Fibroblast of lung (primary cell): Measurements from ENCODE around the gene PTOV1. TPM values are rescaled to one million over a fixed set of nuclear protein-coding genes. Genes with fewer than 3 reads are reported as not detected.

Experiments
- DNase-seq, 2 donors: peaks; one replicate each; pipeline versions ENCODE4 v3.0.0 to v3.0.0-alpha.2; 2010; ENCODE audit warnings: low read depth in 2 of 2
- H2AFZ ChIP-seq: 2 replicates; pipeline ENCODE4 v1.5.1; 2012; ENCODE audit warnings: low read length, control low read depth, inconsistent platforms
- H3K27ac ChIP-seq: 2 replicates; pipeline ENCODE4 v1.5.1; 2011; ENCODE audit warnings: low read length, control low read depth; ENCODE audit not compliant: insufficient read depth
- H3K27me3 ChIP-seq: 2 replicates; pipeline ENCODE4 v1.5.1; 2011; ENCODE audit warnings: mild to moderate bottlenecking, low read length; ENCODE audit not compliant: control insufficient read depth, insufficient read depth
- H3K36me3 ChIP-seq: 2 replicates; pipeline ENCODE4 v1.5.1; 2011; ENCODE audit warnings: low read length; ENCODE audit not compliant: control insufficient read depth, insufficient read depth
- H3K4me1 ChIP-seq: 2 replicates; pipeline ENCODE4 v1.5.1; 2011; ENCODE audit warnings: low read length; ENCODE audit not compliant: control insufficient read depth, insufficient read depth; ENCODE audit errors: extremely low read depth
- H3K4me2 ChIP-seq: 2 replicates; pipeline ENCODE4 v1.5.1; 2011; ENCODE audit warnings: low read length, control low read depth; ENCODE audit not compliant: insufficient read depth; ENCODE audit errors: extremely low read depth
- H3K4me3 ChIP-seq, 4 experiments: fragments of 200-600 bp in 1 of 4; sonication (generic) in 1 of 4; replicated peaks in 1 of 4; 2 replicates each; pipeline ENCODE4 v1.5.1; 2011 to 2016; ENCODE audit warnings: low read length in 4 of 4, low read depth in 3 of 4, mild to moderate bottlenecking in 3 of 4, control low read depth in 2 of 4, inconsistent platforms in 1 of 4, mixed read lengths in 1 of 4; ENCODE audit not compliant: insufficient read depth in 1 of 4; ENCODE audit errors: control extremely low read depth in 1 of 4
- H3K79me2 ChIP-seq: 2 replicates; pipeline ENCODE4 v1.5.1; 2012; ENCODE audit warnings: mild to moderate bottlenecking, low read length, inconsistent platforms; ENCODE audit not compliant: control insufficient read depth, insufficient read depth
- H3K9ac ChIP-seq: 2 replicates; pipeline ENCODE4 v1.5.1; 2011; ENCODE audit warnings: mild to moderate bottlenecking, low read length, control low read depth; ENCODE audit not compliant: insufficient read depth
- H3K9me3 ChIP-seq: 2 replicates; pipeline ENCODE4 v1.5.1; 2012; ENCODE audit warnings: low read depth, low read length; ENCODE audit not compliant: control insufficient read depth, insufficient read depth
- H4K20me1 ChIP-seq: 2 replicates; pipeline ENCODE4 v1.5.1; 2011; ENCODE audit warnings: low read length; ENCODE audit not compliant: control insufficient read depth, insufficient read depth; ENCODE audit errors: extremely low read depth
- EZH2 ChIP-seq: IDR thresholded peaks from 2 replicates; pipeline ENCODE4 v1.5.1; 2012; ENCODE audit warnings: low read length, control low read depth, mild to moderate bottlenecking; ENCODE audit errors: missing control alignments
- polyA plus RNA-seq, 2 donors: library from polyadenylated mRNA; depleted of rRNA in 1 of 2; stranded (reverse) in 1 of 2; unstranded in 1 of 2; fragments of >200 nt; gene quantifications; 2 replicates each; pipeline ENCODE4 v1.2.1, GENCODE V29; 2011 to 2012; ENCODE audit warnings: missing spikeins in 1 of 2
- total RNA-seq: library from RNA; depleted of rRNA; stranded (reverse); fragments of >200 nt; gene quantifications from 2 replicates; pipeline ENCODE4 v1.2.1, GENCODE V29; 2014
- TF ChIP-seq, protein P1 (sequence below), 2 donors: IDR thresholded peaks in 1 of 2; conservative IDR thresholded peaks in 1 of 2; 1 replicate in 1 of 2; 2 replicates in 1 of 2; pipeline ENCODE4 v1.5.1; 2011 to 2012; ENCODE audit warnings: low read length in 2 of 2, control low read depth in 1 of 2, inconsistent platforms in 1 of 2, low read depth in 1 of 2, mild to moderate bottlenecking in 1 of 2

PTOV1 gene
- total and polyA plus RNA-seq, 2 donors (not counting 1 experiment from before 2014, with no cell fraction given) = 41.1 to 56.0 TPM

DNA sequence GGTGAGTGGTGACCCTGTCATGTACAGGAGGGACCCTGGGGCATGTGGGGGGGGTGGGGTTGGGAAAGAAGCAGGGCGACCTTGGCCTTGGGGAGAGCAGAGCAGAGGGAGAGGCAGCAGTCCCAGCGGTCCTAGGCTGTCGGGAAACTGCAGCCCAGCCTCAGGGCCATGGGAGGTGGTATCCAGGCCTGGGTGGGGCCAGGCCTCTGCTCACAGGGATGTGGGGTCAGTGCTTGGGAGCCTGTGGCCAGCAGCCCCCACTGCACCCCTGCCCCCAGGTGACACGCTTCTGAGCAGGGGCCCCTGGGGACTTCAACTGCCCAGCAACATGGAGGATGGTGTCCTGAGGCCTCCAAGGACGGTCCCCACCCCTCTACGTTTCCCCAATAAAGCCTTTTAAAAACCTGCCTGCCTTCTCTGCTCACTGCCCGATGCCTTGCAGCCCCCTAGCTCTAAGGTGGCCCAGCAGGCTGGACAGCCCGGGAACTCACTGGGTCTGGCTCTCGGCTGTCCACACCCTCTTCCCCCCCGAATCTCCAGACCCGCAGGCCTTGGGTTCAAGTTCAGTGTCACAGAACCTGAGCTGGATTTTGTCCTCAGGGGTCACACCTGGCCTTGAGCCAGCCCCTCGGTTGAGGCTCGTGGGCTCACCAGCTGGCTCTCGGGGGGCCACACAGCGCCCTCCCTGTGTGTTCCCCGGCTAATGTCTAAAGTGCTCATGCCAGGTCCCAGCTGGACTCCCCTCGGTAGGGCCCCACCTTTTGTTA, 9.6 kb downstream of the PTOV1 start:
- Histone ChIP-seq H3K79me2 (peaks cover 11% of the 10 kb centered on the region), H2AFZ (no peak overlapping the region), H3K36me3 (peaks cover 53% of the 10 kb centered on the region), H3K4me2 (no peak overlapping the region), H3K4me3 (no peak overlapping the region), H3K27me3 (no peaks in the 10 kb centered on the region), H3K27ac (no peak overlapping the region), H3K9ac (no peak overlapping the region), H3K9me3 (no peaks in the 10 kb centered on the region), H4K20me1 (no peaks in the 10 kb centered on the region), H3K4me1 (peaks cover 6% of the 10 kb centered on the region)
- DNase-seq = no peak
- TF ChIP-seq EZH2 = no peak
- TF ChIP-seq, protein P1, sequence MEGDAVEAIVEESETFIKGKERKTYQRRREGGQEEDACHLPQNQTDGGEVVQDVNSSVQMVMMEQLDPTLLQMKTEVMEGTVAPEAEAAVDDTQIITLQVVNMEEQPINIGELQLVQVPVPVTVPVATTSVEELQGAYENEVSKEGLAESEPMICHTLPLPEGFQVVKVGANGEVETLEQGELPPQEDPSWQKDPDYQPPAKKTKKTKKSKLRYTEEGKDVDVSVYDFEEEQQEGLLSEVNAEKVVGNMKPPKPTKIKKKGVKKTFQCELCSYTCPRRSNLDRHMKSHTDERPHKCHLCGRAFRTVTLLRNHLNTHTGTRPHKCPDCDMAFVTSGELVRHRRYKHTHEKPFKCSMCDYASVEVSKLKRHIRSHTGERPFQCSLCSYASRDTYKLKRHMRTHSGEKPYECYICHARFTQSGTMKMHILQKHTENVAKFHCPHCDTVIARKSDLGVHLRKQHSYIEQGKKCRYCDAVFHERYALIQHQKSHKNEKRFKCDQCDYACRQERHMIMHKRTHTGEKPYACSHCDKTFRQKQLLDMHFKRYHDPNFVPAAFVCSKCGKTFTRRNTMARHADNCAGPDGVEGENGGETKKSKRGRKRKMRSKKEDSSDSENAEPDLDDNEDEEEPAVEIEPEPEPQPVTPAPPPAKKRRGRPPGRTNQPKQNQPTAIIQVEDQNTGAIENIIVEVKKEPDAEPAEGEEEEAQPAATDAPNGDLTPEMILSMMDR (conservative IDR thresholded peaks at IDR 0.05 in 1 of 2, IDR thresholded peaks at IDR 0.05 in 1 of 2; ENCODE audit: low read depth in 1 of 2, low read length in 2 of 2) = no peak

DNA sequence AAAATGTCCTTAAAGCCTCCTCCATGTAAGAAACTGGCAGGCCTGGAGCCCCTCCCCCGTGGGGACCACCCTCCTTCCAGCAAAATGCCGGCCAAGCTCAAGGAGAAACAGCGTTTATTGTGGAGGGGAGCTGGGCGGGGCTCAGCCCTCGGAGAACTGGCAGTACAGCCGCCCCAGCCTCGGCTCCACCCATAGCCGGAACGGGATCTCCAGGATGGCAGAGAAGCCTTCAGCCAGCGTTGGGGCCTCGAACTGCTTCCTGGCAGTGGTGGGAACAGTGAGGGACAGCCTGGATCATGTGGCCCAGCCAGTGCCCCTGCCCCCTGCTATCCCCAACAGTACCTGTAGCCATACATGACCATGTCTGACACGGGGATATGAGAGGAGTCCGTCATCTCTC, 10.1 kb downstream of the PTOV1 start:
- TF ChIP-seq, protein P1 (conservative IDR thresholded peaks at IDR 0.05 in 1 of 2, IDR thresholded peaks at IDR 0.05 in 1 of 2; ENCODE audit: low read depth in 1 of 2, low read length in 2 of 2) = no peak
- TF ChIP-seq EZH2 = no peak
- Histone ChIP-seq H3K27me3 (no peaks in the 10 kb centered on the region), H3K79me2 (peaks cover 16% of the 10 kb centered on the region), H4K20me1 (no peaks in the 10 kb centered on the region), H3K4me1 (peaks cover 10% of the 10 kb centered on the region), H2AFZ (no peak overlapping the region), H3K4me3 (no peak overlapping the region), H3K27ac (no peak overlapping the region), H3K36me3 (peaks cover 52% of the 10 kb centered on the region), H3K4me2 (no peak overlapping the region), H3K9ac (no peak overlapping the region), H3K9me3 (no peaks in the 10 kb centered on the region)
- peak in 1 of 2 donors; percentile 57 for DNase-seq

DNA sequence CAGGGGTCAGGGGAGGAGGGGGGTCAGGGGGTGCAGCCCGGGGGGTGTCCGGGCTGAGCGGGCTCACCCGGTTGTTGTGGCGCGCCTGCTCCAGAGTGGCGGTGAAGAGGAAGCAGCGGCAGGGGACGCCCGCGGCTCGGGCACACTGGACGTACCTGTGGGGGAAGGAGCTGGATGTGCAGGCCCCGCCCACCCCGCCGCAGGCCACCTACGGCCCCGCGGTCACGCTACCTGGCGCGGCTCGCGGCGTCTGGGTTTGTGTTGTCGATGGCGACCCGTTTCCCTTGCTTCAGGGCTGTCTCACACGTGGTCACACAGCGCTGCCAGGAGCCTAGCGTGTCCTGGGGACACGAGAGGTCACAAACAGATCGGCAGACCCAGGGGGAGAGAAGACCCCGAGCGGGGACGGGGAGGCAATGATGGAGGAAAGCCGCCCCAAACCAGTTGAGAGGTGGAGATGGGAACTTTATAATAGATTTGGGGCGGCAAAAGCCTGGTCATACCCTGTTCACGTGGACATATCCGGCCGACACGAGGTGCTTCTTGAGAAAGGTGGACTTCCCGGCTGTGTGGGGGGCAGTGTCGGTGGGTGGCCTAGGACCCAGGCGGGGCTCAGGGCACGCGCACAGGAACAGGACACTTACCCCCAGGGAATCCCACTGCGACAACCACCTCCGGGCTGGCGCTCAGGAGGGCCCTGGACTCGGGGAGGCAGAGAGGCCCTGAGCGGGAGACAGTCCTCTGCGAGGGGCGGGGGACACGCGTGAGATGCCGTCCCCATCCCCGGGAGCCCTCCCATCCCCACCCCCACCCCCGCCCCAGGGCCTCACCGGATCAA, 10.8 kb downstream of the PTOV1 start:
- H3K27ac ChIP-seq = no peak overlapping the region
- H4K20me1 ChIP-seq = no peaks in the 10 kb centered on the region
- H3K4me1 ChIP-seq = peaks cover 16% of the 10 kb centered on the region
- H3K9me3 ChIP-seq = no peaks in the 10 kb centered on the region
- no peak overlapping the region for H2AFZ ChIP-seq
- TF ChIP-seq, protein P1 (conservative IDR thresholded peaks at IDR 0.05 in 1 of 2, IDR thresholded peaks at IDR 0.05 in 1 of 2; ENCODE audit: low read depth in 1 of 2, low read length in 2 of 2) = no peak
- TF ChIP-seq EZH2 = no peak
- peaks cover 22% of the 10 kb centered on the region for H3K79me2 ChIP-seq
- H3K4me2 ChIP-seq = no peak overlapping the region
- peaks cover 51% of the 10 kb centered on the region for H3K36me3 ChIP-seq
- no peak overlapping the region for H3K4me3 ChIP-seq
- H3K9ac ChIP-seq = no peak overlapping the region
- no peak for DNase-seq
- H3K27me3 ChIP-seq = no peaks in the 10 kb centered on the region
